DOHH2 (cell line): ENCODE results near the gene NAT14.

Source experiments
- H3F3A ChIP-seq: fragments of 200-600 bp; sonication (generic), shearing (Covaris generic); 2 replicates; pipeline ENCODE4 v1.6.0; 2016; ENCODE audit warnings: antibody characterized with exemption, mild to moderate bottlenecking; ENCODE audit not compliant: control insufficient read depth, insufficient read depth
- H3K27ac ChIP-seq: fragments of 200-600 bp; sonication (generic); 2 replicates; pipeline ENCODE4 v1.5.1; 2014; ENCODE audit warnings: low read depth, mild to moderate bottlenecking, low read length, moderate library complexity
- H3K27me3 ChIP-seq: fragments of 200-600 bp; sonication (generic); 2 replicates; pipeline ENCODE4 v1.6.1; 2014; ENCODE audit warnings: mild to moderate bottlenecking, low read length, mixed read lengths; ENCODE audit not compliant: control insufficient read depth
- H3K36me3 ChIP-seq: fragments of 200-600 bp; sonication (generic); 2 replicates; pipeline ENCODE4 v1.6.1; 2014; ENCODE audit warnings: mild to moderate bottlenecking, low read length, moderate library complexity, mixed read lengths; ENCODE audit not compliant: control insufficient read depth
- H3K4me1 ChIP-seq: fragments of 200-600 bp; sonication (generic); 2 replicates; pipeline ENCODE4 v1.6.1; 2014; ENCODE audit warnings: mild to moderate bottlenecking, low read length, mixed read lengths; ENCODE audit not compliant: control insufficient read depth
- H3K4me2 ChIP-seq: fragments of 200-600 bp; sonication (generic); 2 replicates; pipeline ENCODE4 v1.6.0; 2014; ENCODE audit warnings: mild to moderate bottlenecking, low read length, moderate library complexity
- H3K4me3 ChIP-seq: fragments of 200-600 bp; sonication (generic); 2 replicates; pipeline ENCODE4 v1.5.1; 2014; ENCODE audit warnings: mild to moderate bottlenecking, low read length, mixed read lengths
- H3K79me2 ChIP-seq: fragments of 200-600 bp; sonication (generic); 2 replicates; pipeline ENCODE4 v1.6.1; 2014; ENCODE audit warnings: mild to moderate bottlenecking, low read length, mixed read lengths; ENCODE audit not compliant: control insufficient read depth
- H3K9me2 ChIP-seq: fragments of 200-600 bp; sonication (generic); replicated peaks from 2 replicates; pipeline ENCODE4 v1.6.1; 2014; ENCODE audit warnings: mild to moderate bottlenecking, low read length, mixed read lengths; ENCODE audit not compliant: control insufficient read depth
- H3K9me3 ChIP-seq: fragments of 200-600 bp; sonication (generic); 2 replicates; pipeline ENCODE4 v1.6.1; 2014; ENCODE audit warnings: antibody characterized with exemption, low read length, mixed read lengths; ENCODE audit not compliant: control insufficient read depth, insufficient read depth
- H4K20me1 ChIP-seq: fragments of 200-600 bp; sonication (generic); 2 replicates; pipeline ENCODE4 v1.6.0; 2014; ENCODE audit warnings: low read depth, mild to moderate bottlenecking, antibody characterized with exemption, low read length, moderate library complexity; ENCODE audit not compliant: control insufficient read depth, insufficient read depth
- EZH2phosphoT487 ChIP-seq: fragments of 200-600 bp; sonication (generic); IDR thresholded peaks from 2 replicates; pipeline ENCODE4 v1.6.1; 2017; ENCODE audit warnings: borderline replicate concordance, mild to moderate bottlenecking, antibody characterized with exemption, low read length, moderate library complexity, mixed read lengths
- TF ChIP-seq, protein P1 (sequence below): fragments of 200-600 bp; sonication (generic); IDR thresholded peaks from one replicate; pipeline ENCODE4 v1.5.1; 2014; ENCODE audit warnings: antibody characterized with exemption, mild to moderate bottlenecking, low read depth, low read length; ENCODE audit not compliant: poor library complexity, severe bottlenecking

The NAT14 gene

DNA sequence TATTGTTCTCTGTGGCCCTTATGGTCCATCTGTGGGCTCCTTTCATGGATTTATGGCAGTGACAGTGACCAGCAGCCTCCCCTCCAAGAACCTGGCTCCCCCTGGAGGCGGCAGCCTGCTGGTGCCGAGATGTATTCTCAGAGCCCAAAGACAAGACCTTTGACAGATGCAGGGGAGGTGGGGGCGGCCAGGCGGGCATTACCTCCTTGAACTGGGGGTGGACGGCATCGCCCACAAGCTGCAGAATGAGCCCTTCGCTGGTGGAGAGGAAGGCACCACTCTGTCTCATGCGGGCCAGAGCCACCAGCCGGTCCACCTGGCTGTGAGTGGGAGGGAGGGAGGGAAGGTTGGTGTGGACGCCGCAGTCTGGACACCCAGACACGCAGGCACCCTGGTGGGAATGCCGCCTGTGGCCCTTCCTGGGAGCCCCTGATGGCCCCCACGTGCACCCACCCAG lies 30.2 kb upstream of the NAT14 start:
- no peak overlapping the region for H3K4me2 ChIP-seq
- no peak overlapping the region for H3K4me3 ChIP-seq
- TF ChIP-seq EZH2phosphoT487, result no peak
- TF ChIP-seq, protein P1, sequence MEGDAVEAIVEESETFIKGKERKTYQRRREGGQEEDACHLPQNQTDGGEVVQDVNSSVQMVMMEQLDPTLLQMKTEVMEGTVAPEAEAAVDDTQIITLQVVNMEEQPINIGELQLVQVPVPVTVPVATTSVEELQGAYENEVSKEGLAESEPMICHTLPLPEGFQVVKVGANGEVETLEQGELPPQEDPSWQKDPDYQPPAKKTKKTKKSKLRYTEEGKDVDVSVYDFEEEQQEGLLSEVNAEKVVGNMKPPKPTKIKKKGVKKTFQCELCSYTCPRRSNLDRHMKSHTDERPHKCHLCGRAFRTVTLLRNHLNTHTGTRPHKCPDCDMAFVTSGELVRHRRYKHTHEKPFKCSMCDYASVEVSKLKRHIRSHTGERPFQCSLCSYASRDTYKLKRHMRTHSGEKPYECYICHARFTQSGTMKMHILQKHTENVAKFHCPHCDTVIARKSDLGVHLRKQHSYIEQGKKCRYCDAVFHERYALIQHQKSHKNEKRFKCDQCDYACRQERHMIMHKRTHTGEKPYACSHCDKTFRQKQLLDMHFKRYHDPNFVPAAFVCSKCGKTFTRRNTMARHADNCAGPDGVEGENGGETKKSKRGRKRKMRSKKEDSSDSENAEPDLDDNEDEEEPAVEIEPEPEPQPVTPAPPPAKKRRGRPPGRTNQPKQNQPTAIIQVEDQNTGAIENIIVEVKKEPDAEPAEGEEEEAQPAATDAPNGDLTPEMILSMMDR, result peak; percentile 84
- H3K27me3 ChIP-seq, result peaks cover 9% of the 10 kb centered on the region
- no peaks in the 10 kb centered on the region for H3K9me2 ChIP-seq
- H3K4me1 ChIP-seq, result 0 out of 2 replicates have a peak, but pooled peaks cover 3% of the 10 kb centered on the region
- no peaks in the 10 kb centered on the region for H3K36me3 ChIP-seq
- peaks cover 5% of the 10 kb centered on the region for H3K79me2 ChIP-seq
- peaks cover under 1% of the 10 kb centered on the region for H3F3A ChIP-seq
- no peak overlapping the region for H3K27ac ChIP-seq
- H4K20me1 ChIP-seq, result no peaks in the 10 kb centered on the region
- no peaks in the 10 kb centered on the region for H3K9me3 ChIP-seq

DNA sequence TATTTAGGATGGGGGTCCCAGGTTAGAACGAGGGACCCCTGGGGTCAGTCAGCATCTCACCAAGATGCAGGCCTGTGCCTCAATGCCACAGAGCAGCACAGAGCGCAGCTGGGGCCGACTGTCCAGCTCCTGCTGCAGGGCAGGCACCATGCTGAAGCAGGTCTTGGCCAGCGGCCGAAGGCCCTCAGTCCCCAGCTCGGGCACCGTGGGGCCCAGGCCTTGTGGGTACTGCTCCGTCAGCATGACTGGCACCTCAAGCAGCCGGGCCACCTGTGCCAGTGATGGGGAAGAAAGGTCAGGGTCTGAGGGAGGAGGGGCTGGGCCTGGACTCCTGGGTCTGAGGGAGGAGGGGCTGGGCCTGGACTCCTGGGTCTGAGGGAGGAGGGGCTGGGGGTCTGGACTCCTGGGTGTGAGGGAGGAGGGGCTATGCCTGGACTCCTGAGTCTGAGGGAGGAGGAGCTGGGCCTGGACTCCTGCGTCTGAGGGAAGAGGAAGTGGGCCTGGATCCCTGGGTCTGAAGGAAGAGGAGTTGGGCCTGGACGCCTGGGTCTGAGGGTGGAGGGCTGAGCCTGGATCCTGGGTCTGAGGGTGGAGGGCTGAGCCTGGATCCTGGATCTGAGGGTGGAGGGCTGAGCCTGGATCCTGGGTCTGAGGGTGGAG lies 29.3 kb upstream of the NAT14 start:
- H3K4me3 ChIP-seq, result no peak overlapping the region
- TF ChIP-seq, protein P1, result no peak
- TF ChIP-seq EZH2phosphoT487, result no peak
- H4K20me1 ChIP-seq, result 0 out of 2 replicates have a peak, but pooled peaks cover 2% of the 10 kb centered on the region
- H3K36me3 ChIP-seq, result no peaks in the 10 kb centered on the region
- no peak overlapping the region for H3K4me2 ChIP-seq
- H3F3A ChIP-seq, result peaks cover 9% of the 10 kb centered on the region
- H3K79me2 ChIP-seq, result peaks cover 10% of the 10 kb centered on the region
- H3K27me3 ChIP-seq, result peaks cover 9% of the 10 kb centered on the region
- peaks cover 5% of the 10 kb centered on the region for H3K4me1 ChIP-seq
- no peak overlapping the region for H3K27ac ChIP-seq
- no peaks in the 10 kb centered on the region for H3K9me3 ChIP-seq
- no peaks in the 10 kb centered on the region for H3K9me2 ChIP-seq

DNA sequence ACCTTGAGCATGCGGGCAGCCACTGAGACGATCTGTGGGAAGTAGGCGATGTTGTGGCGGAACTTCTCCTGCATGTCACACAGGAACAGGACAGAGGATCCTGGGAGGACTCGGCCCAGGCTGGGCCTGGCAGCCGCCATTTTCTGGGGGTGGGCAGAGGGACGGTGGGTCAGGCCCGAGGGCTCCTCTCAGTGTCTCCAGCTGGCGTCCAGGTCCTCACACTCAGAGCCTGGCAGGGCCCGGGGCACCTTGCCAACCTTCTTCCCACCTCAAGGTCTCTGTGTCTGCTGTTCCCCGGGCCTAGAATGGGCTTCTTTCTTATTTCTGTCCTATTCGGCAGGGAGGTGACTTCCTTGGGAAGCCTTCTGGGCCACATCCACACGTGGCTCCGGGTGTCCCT lies 28.6 kb upstream of the NAT14 start:
- Histone ChIP-seq H4K20me1 (0 out of 2 replicates have a peak, but pooled peaks cover 3% of the 10 kb centered on the region), H3K27ac (no peak overlapping the region), H3F3A (peaks cover 11% of the 10 kb centered on the region), H3K4me3 (no peak overlapping the region), H3K27me3 (peaks cover 8% of the 10 kb centered on the region), H3K4me1 (peaks cover 11% of the 10 kb centered on the region), H3K79me2 (peaks cover 16% of the 10 kb centered on the region), H3K9me3 (no peaks in the 10 kb centered on the region), H3K4me2 (no peak overlapping the region), H3K36me3 (no peaks in the 10 kb centered on the region), H3K9me2 (no peaks in the 10 kb centered on the region)
- TF ChIP-seq, protein P1, result no peak
- no peak for TF ChIP-seq EZH2phosphoT487
